HEK293 (cell line): ENCODE data around the gene CCDC167.

Source experiments
- CTCF ChIA-PET: fragments of 350-600 bp; formaldehyde crosslinking; extraction: SDS; loops from one replicate; lab custom pipeline; 2021; ENCODE audit warnings: antibody characterized with exemption; lab: Yijun Ruan, JAX
- POLR2A ChIA-PET: fragments of 300-600 bp; formaldehyde crosslinking; extraction: SDS; loops from one replicate; lab custom pipeline; 2020; ENCODE audit warnings: antibody characterized with exemption, inconsistent platforms; lab: Yijun Ruan, JAX
- H3K27ac ChIP-seq: fragments of 200-500 bp; sonication (Bioruptor generic); 2 replicates; pipeline ENCODE4 v1.5.1; 2014; ENCODE audit warnings: low read depth, low read length, control low read depth, inconsistent platforms; ENCODE audit errors: extremely low read depth
- H3K36me3 ChIP-seq, 2 experiments: fragments of 200-500 bp in 1 of 2; sonication (Bioruptor generic) in 1 of 2; 1 replicate in 1 of 2; 2 replicates in 1 of 2; pipeline ENCODE4 v1.5.1; 2014 to 2017; ENCODE audit warnings: inconsistent platforms in 2 of 2, low read length in 2 of 2; ENCODE audit not compliant: control insufficient read depth in 2 of 2, insufficient read depth in 1 of 2
- H3K4me1 ChIP-seq: fragments of 200-500 bp; sonication (Bioruptor generic); 2 replicates; pipeline ENCODE4 v1.5.1; 2014; ENCODE audit warnings: mild to moderate bottlenecking, low read length, inconsistent platforms; ENCODE audit not compliant: control insufficient read depth, insufficient read depth
- H3K4me3 ChIP-seq: 2 replicates; pipeline ENCODE4 v1.5.1; 2011; ENCODE audit warnings: low read depth, mild to moderate bottlenecking, control low read depth, low read length, moderate library complexity
- H3K9me3 ChIP-seq: fragments of 200-500 bp; sonication (Bioruptor generic); 2 replicates; pipeline ENCODE4 v1.5.1; 2014; ENCODE audit warnings: low read depth, low read length, inconsistent platforms; ENCODE audit not compliant: control insufficient read depth, insufficient read depth
- GLI2 ChIP-seq: fragments of 450-650 bp; formaldehyde crosslinking; IDR thresholded peaks from 2 replicates; pipeline ENCODE4; 2017; ENCODE audit warnings: missing biosample characterization, missing genetic modification characterization, low read depth, borderline replicate concordance
- GLIS1 ChIP-seq: fragments of 450-650 bp; formaldehyde crosslinking; IDR thresholded peaks from 2 replicates; pipeline ENCODE4 v1.5.1; 2016; ENCODE audit warnings: missing biosample characterization, missing genetic modification characterization
- HOXD13 ChIP-seq: sonication (generic); formaldehyde crosslinking; IDR thresholded peaks from 2 replicates; pipeline ENCODE4 v1.8.0; 2022; ENCODE audit warnings: missing genetic modification reagents, borderline replicate concordance
- KLF16 ChIP-seq: fragments of 450-650 bp; formaldehyde crosslinking; IDR thresholded peaks from 2 replicates; pipeline ENCODE4 v1.5.1; 2017; ENCODE audit warnings: missing biosample characterization, missing genetic modification characterization
- OSR2 ChIP-seq: fragments of 450-650 bp; formaldehyde crosslinking; IDR thresholded peaks from 2 replicates; pipeline ENCODE4 v1.5.1; 2016; ENCODE audit warnings: missing biosample characterization, missing genetic modification characterization
- TCF7L2 ChIP-seq: IDR thresholded peaks from 2 replicates; pipeline ENCODE4 v1.6.1; 2011; ENCODE audit warnings: low read depth, mild to moderate bottlenecking, inconsistent platforms, low read length, moderate library complexity, borderline replicate concordance
- ZBTB20 ChIP-seq: fragments of 450-650 bp; formaldehyde crosslinking; IDR thresholded peaks from 2 replicates; pipeline ENCODE4 v1.5.1; 2016; ENCODE audit warnings: missing biosample characterization, missing genetic modification characterization
- ZFP69B ChIP-seq: fragments of 450-650 bp; formaldehyde crosslinking; IDR thresholded peaks from 2 replicates; pipeline ENCODE4 v1.5.1; 2016; ENCODE audit warnings: missing biosample characterization, missing genetic modification characterization
- ZIC2 ChIP-seq: fragments of 450-650 bp; formaldehyde crosslinking; IDR thresholded peaks from 2 replicates; pipeline ENCODE4 v1.5.1; 2016; ENCODE audit warnings: missing biosample characterization, missing genetic modification characterization
- ZNF274 ChIP-seq, 2 experiments: fragments of 200-500 bp in 1 of 2; fragments of 450-650 bp in 1 of 2; sonication (Bioruptor generic) in 1 of 2; formaldehyde crosslinking in 1 of 2; IDR thresholded peaks; 2 replicates each; pipeline versions ENCODE4 v1.5.1 to v1.6.1; 2014 to 2016; ENCODE audit warnings: borderline replicate concordance in 1 of 2, inconsistent platforms in 1 of 2, low read length in 1 of 2, missing biosample characterization in 1 of 2, missing genetic modification characterization in 1 of 2
- ZNF335 ChIP-seq: fragments of 450-650 bp; formaldehyde crosslinking; conservative IDR thresholded peaks from 2 replicates; pipeline ENCODE4 v1.5.1; 2016; ENCODE audit warnings: missing biosample characterization, missing genetic modification characterization
- ZNF366 ChIP-seq: fragments of 450-650 bp; formaldehyde crosslinking; conservative IDR thresholded peaks from 2 replicates; pipeline ENCODE4 v1.5.1; 2016; ENCODE audit warnings: missing biosample characterization, missing genetic modification characterization
- ZNF529 ChIP-seq: fragments of 450-650 bp; formaldehyde crosslinking; IDR thresholded peaks from 2 replicates; pipeline ENCODE4 v1.5.1; 2017; ENCODE audit warnings: missing genetic modification characterization, missing biosample characterization; ENCODE audit not compliant: insufficient replicate concordance
- ZNF530 ChIP-seq: fragments of 450-650 bp; formaldehyde crosslinking; IDR thresholded peaks from 2 replicates; pipeline ENCODE4 v1.5.1; 2016; ENCODE audit warnings: low read depth, missing biosample characterization, missing genetic modification characterization
- ZNF555 ChIP-seq: fragments of 450-650 bp; formaldehyde crosslinking; conservative IDR thresholded peaks from 2 replicates; pipeline ENCODE4 v1.5.1; 2017; ENCODE audit warnings: missing biosample characterization, mild to moderate bottlenecking, missing genetic modification characterization, inconsistent platforms
- ZNF596 ChIP-seq: fragments of 450-650 bp; IDR thresholded peaks from 2 replicates; pipeline ENCODE4 v1.5.0; 2018; ENCODE audit warnings: missing biosample characterization, mild to moderate bottlenecking, missing genetic modification characterization, moderate library complexity
- ZNF624 ChIP-seq: fragments of 450-650 bp; formaldehyde crosslinking; IDR thresholded peaks from 2 replicates; pipeline ENCODE4 v1.5.1; 2017; ENCODE audit warnings: missing biosample characterization, missing genetic modification characterization
- ZNF629 ChIP-seq: fragments of 450-650 bp; formaldehyde crosslinking; IDR thresholded peaks from 2 replicates; pipeline ENCODE4 v1.5.1; 2017; ENCODE audit warnings: missing biosample characterization, missing genetic modification characterization
- ZNF658 ChIP-seq: fragments of 450-650 bp; formaldehyde crosslinking; IDR thresholded peaks from 2 replicates; pipeline ENCODE4; 2016; ENCODE audit warnings: missing biosample characterization, missing genetic modification characterization
- ZNF792 ChIP-seq: fragments of 450-650 bp; formaldehyde crosslinking; IDR thresholded peaks from 2 replicates; pipeline ENCODE4 v1.5.1; 2016; ENCODE audit warnings: missing biosample characterization, missing genetic modification characterization
- ZXDB ChIP-seq: fragments of 450-650 bp; formaldehyde crosslinking; IDR thresholded peaks from 2 replicates; pipeline ENCODE4 v1.5.1; 2016; ENCODE audit warnings: missing biosample characterization, missing genetic modification characterization
- TF ChIP-seq, protein P1 (sequence below): fragments of 450-650 bp; formaldehyde crosslinking; IDR thresholded peaks from 2 replicates; pipeline ENCODE4 v1.5.1; 2016; ENCODE audit warnings: missing biosample characterization, missing genetic modification characterization
- TF ChIP-seq, protein P2 (sequence below): fragments of 450-650 bp; IDR thresholded peaks from 2 replicates; pipeline ENCODE4 v1.5.1; 2018; ENCODE audit warnings: missing biosample characterization, mild to moderate bottlenecking, missing genetic modification characterization

CCDC167 gene

DNA sequence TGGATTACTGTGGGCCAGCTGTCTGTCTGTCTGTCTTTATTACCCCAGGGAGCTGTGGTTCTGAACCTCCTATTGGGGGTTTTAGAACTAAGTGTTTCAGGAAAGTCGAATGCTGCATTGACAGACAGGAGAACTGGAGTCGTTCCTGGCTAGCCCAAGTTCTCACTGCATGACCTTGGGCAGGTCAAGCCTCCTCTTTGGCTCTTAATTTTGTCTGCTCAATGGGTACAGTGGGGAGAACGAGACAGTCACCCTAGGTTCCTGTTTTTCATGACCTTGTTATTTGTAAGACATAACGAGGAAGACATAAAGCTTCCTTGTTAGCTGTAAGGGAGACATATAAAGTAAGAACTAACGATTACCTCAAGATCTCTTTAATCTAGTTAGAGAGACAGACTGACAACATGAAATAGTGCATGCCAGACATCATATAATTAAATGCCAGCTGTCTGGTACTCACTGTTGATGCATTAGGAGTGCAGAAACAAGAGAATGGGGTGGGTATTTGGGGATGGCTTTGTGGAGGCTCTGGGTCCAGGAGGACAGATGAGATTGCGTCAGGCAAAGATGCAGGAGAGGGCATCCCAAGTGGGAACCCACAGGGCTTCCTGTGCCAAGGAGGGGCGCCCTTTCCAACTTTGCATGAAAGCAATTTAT, 3.7 kb upstream of the CCDC167 start:
- Histone ChIP-seq H3K4me1 (no peaks in the 10 kb centered on the region), H3K27ac (no peak overlapping the region), H3K4me3 (no peak overlapping the region), H3K9me3 (no peaks in the 10 kb centered on the region)
- CTCF ChIA-PET: interaction anchor here (0.6 to 2.3 kb wide), 4 partner anchors 9 to 288 kb away, joined by 3 to 5 read pairs (median 4); no protein-coding TSS in a partner anchor
- POLR2A ChIA-PET: no interaction called here
- TF ChIP-seq ZNF624 (tag by site-specific recombination) (no peak), ZNF529 (tag by site-specific recombination) (no peak), ZBTB20 (tag by site-specific recombination) (no peak)
- TF ChIP-seq, all 188 proteins: peak for 0
- H3K36me3 ChIP-seq: no peaks in the 10 kb centered on the region

- POLR2A ChIA-PET: interaction anchor here (0.6 kb wide), 1 partner anchor 51 kb away, joined by 4 read pairs; no protein-coding TSS in a partner anchor
- no peaks in the 10 kb centered on the region for H3K4me1 ChIP-seq
- H3K27ac ChIP-seq: no peak overlapping the region
- H3K36me3 ChIP-seq: no peaks in the 10 kb centered on the region
- CTCF ChIA-PET: interaction anchor here (0.7 to 2.3 kb wide), 2 partner anchors 9 to 289 kb away, joined by 3 to 5 read pairs; no protein-coding TSS in a partner anchor
- no peaks in the 10 kb centered on the region for H3K9me3 ChIP-seq
- TF ChIP-seq OSR2 (no peak), ZIC2 (tag by site-specific recombination) (peak; percentile 50), ZNF530 (no peak)
- TF ChIP-seq, protein P1, sequence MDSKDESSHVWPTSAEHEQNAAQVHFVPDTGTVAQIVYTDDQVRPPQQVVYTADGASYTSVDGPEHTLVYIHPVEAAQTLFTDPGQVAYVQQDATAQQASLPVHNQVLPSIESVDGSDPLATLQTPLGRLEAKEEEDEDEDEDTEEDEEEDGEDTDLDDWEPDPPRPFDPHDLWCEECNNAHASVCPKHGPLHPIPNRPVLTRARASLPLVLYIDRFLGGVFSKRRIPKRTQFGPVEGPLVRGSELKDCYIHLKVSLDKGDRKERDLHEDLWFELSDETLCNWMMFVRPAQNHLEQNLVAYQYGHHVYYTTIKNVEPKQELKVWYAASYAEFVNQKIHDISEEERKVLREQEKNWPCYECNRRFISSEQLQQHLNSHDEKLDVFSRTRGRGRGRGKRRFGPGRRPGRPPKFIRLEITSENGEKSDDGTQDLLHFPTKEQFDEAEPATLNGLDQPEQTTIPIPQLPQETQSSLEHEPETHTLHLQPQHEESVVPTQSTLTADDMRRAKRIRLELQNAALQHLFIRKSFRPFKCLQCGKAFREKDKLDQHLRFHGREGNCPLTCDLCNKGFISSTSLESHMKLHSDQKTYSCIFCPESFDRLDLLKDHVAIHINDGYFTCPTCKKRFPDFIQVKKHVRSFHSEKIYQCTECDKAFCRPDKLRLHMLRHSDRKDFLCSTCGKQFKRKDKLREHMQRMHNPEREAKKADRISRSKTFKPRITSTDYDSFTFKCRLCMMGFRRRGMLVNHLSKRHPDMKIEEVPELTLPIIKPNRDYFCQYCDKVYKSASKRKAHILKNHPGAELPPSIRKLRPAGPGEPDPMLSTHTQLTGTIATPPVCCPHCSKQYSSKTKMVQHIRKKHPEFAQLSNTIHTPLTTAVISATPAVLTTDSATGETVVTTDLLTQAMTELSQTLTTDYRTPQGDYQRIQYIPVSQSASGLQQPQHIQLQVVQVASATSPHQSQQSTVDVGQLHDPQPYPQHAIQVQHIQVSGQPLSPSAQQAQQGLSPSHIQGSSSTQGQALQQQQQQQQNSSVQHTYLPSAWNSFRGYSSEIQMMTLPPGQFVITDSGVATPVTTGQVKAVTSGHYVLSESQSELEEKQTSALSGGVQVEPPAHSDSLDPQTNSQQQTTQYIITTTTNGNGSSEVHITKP: no peak
- H3K4me3 ChIP-seq: no peak overlapping the region
These were observed 3.1 kb upstream of the CCDC167 start for GRCh38 chr6:37502703-37503291.

GRCh38 chr6:37501632-37502491, 2.2 kb upstream of the CCDC167 start:
- Histone ChIP-seq H3K9me3 (no peaks in the 10 kb centered on the region), H3K27ac (no peak overlapping the region), H3K36me3 (no peaks in the 10 kb centered on the region), H3K4me3 (no peak overlapping the region), H3K4me1 (no peaks in the 10 kb centered on the region)
- POLR2A ChIA-PET: interaction anchor here (0.6 to 1.0 kb wide), 2 partner anchors 49 to 52 kb away, joined by 3 to 4 read pairs; no protein-coding TSS in a partner anchor
- TF ChIP-seq ZNF274 (IDR thresholded peaks at IDR 0.05; ENCODE audit: low read length): no peak
- TF ChIP-seq ZNF274 (tag by site-specific recombination; IDR thresholded peaks at IDR 0.05; ENCODE audit: borderline replicate concordance): no peak
- TF ChIP-seq ZFP69B (tag by site-specific recombination): no peak
- no peak for TF ChIP-seq ZXDB (tag by site-specific recombination)
- TF ChIP-seq ZNF629 (tag by site-specific recombination): no peak
- TF ChIP-seq KLF16 (tag by site-specific recombination): no peak
- no peak for TF ChIP-seq ZNF555 (tag by site-specific recombination)
- TF ChIP-seq ZNF366 (tag by site-specific recombination): no peak
- TF ChIP-seq ZNF658 (tag by site-specific recombination): no peak
- no peak for TF ChIP-seq GLI2
- TF ChIP-seq, protein P2, sequence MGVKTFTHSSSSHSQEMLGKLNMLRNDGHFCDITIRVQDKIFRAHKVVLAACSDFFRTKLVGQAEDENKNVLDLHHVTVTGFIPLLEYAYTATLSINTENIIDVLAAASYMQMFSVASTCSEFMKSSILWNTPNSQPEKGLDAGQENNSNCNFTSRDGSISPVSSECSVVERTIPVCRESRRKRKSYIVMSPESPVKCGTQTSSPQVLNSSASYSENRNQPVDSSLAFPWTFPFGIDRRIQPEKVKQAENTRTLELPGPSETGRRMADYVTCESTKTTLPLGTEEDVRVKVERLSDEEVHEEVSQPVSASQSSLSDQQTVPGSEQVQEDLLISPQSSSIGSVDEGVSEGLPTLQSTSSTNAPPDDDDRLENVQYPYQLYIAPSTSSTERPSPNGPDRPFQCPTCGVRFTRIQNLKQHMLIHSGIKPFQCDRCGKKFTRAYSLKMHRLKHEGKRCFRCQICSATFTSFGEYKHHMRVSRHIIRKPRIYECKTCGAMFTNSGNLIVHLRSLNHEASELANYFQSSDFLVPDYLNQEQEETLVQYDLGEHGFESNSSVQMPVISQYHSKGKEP (tag by site-specific recombination): no peak
- no peak for TF ChIP-seq GLIS1 (tag by site-specific recombination)
- no peak for TF ChIP-seq ZNF596 (tag by site-specific recombination)
- no peak for TF ChIP-seq ZNF335 (tag by site-specific recombination)
- no peak for TF ChIP-seq TCF7L2
- TF ChIP-seq ZNF792 (tag by site-specific recombination): no peak
- no peak for TF ChIP-seq HOXD13 (CRISPR knock-in tag)
- CTCF ChIA-PET: interaction anchor here (2.3 kb wide), 1 partner anchor 10 kb away, joined by 5 read pairs; no protein-coding TSS in a partner anchor
